Stimulated activated CD4-positive, alpha-beta T cell treated with anti-CD3 and anti-CD28 coated beads, Interleukin-2, amount 100 ng/mL, for 48 hours (primary cell): Measurements from ENCODE around the gene REPIN1.

ENCODE experiments used
- DNase-seq, 2 donors: peaks; one replicate each; pipeline ENCODE4 v3.0.0-alpha.2; 2020

Gene REPIN1

DNA sequence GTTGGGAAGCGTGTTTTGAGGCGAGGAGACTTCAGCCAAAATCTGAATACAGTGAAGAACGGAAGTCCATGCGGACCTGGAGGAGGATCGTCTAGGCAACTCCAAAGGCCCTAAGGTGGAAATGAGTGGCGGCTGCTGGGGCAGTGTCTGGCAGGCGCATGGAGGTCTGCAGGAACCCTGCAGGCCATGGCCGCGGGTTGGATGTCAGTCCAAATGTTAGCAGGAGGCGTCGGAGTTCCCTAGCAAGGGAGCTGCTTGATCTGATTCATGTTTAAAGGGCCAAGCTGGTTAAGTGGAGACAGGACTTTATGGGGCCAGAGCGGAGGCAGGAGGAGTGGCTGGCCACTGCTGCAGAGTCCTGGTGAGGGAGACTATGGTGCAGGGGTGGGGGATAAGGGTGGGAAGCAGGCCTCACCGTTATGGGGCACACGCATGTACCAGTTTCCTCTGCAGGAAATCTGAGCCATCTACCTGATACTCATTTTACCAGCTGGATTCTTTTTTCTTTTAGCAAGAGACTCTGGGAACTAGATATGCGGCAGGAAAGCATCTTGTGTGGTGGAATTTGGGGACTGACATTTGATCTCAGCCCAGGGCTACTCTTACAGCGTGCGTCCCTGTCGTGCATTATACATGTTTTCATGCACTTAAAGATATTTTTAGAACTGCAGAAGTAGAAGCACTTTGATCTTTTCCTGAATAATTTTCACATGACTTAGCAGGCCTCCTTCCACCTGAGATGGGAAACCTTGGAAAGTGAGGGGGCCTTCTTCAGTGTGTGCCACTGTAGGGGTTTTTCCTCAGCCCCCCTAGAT is 6.6 kb upstream of the REPIN1 start:
- no peak for DNase-seq

GRCh38 chr7:150363370-150363769 is 5.3 kb upstream of the REPIN1 start:
- DNase-seq = no peak

DNA sequence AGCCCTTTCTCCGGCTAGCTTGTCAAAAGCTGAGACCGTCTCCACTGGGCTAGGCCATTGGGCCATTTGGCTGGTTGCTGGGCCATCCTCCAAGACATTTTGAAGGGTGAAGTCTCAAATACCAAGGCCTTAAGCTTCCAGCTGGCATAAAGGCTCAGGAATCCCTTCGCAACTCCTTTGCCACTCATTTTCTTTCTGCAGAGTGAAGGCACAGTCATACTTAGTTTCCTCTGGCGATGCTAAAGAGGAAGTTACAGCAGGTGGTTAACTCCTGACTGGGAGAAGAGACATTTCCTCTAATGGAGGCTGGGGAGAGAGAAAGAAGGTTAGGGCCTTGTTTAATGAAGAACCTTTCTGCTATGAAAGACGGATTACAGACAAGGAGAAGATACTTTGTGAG is 4.8 kb upstream of the REPIN1 start:
- no peak for DNase-seq

DNA sequence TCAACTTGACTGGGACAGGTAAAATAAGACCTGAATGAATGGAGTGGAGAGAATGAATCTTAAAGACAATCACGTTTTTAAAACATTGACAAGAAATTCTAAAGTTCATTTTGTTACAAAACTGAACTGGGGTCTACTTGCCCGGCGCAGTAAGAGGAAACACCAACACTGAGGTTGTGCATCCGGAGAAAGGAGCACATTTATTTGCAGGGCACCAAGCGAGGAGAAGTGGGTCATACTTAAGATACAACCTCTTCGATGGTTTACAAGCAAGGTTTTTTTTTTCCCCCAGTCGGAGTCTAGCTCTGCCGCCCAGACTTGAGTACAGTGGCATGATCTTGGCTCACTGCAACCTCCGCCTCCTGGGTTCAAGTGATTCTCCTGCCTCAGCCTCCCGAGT is 3.4 kb upstream of the REPIN1 start:
- no peak for DNase-seq

DNA sequence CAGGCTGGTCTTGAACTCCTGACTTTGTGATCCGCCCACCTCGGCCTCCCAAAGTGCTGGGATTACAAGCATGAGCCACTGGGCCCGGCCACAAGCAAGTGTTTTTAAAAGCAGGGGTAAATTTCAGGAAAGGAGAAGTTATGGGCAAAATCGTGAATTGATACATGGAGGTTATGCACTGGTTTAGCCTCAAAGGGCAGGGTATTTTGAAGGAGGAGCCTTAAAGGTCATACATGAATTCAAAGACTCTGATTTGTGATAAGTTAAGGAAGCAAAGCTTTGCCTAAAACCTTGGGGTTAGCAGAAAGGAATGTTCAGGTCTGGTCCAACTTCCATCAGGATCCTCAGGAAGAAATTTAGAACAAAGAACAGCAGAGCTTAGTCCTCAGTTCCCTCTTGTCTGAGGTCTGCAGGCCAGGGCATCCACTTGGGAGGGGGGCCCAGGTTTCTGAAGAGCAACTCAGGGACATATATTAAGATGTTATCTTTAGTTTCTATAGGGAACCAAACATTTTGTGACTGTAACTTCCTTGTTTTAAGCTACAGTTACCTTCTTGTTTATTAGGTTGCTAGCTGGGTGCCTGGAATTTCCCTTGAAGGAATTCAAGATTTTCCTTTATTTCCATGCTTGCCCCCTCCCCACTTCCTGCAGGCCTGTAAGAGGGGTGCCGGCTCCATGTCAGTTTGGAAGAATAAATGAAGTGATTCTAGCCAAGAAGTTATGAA is 2.8 kb upstream of the REPIN1 start:
- no peak for DNase-seq

DNA sequence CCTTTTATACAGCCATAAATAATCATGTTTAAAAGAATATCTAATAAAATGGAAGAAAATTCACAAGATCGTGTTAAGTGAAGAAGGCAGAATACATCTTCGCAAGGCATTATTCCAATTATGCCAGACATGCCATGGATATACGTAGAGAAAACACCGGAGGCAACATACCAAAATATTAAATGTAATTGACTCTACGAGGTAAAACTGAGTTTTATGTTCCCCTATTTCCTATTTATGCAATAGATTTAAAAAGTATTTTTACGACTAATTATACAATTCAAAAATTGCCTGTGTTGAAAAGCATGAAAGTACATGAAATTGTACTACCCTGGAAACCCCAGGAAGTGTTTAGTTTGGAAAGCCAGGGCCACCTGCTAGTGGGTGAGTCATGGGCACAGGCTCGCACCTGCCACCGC is 936 bp upstream of the REPIN1 start:
- no peak for DNase-seq

DNA sequence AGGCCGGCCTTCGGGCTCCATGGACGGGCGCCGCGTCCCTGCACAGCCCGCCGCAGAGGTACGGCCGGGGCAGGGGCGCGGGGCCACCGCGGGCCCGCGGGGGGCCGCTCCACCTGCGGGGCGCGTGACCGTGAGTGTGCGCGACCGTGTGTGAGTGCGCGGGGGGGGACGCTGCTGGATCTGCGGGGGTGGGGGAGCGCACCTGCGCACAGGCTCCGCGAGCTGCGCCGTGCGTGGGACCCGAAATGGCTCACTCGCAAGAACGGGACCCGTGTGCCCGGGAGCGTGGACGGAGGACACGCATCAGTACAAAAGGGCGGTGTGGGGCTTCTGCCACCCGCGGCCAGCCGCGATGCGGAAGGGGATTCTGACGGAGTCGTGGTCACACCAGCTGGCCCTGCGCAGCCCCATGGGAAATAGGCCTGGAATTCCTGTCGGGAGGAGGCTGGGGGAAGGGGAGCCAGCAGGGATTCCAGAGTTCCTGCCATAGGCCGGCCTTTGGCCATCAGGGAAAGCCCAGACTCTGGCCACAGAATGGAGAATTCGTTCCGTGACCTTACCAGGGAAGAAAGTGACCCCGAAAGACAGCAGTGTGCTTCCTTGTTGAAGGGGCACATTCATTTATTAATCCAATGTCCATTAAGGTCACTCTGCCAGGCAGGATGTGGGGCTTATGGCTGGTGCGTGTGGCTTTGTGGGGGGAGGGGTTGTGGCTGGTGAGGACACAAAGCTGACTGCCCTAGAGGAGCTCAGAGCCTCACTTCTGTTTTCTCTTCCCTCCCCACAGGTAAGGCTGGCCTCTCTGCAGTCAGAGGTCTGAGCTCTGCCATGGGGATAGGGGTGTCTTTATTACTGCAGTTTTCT is 494 bp downstream of the REPIN1 start:
- peak; percentile 24 to 25 for DNase-seq

GRCh38 chr7:150369748-150370501 is 1.3 kb downstream of the REPIN1 start:
- no peak for DNase-seq

- no peak for DNase-seq
These were observed 2.0 kb downstream of the REPIN1 start for GRCh38 chr7:150370612-150371071.

- DNase-seq = no peak
These were observed 2.7 kb downstream of the REPIN1 start for GRCh38 chr7:150371131-150371995.

GRCh38 chr7:150371996-150372270 is 3.3 kb downstream of the REPIN1 start:
- no peak for DNase-seq

DNA sequence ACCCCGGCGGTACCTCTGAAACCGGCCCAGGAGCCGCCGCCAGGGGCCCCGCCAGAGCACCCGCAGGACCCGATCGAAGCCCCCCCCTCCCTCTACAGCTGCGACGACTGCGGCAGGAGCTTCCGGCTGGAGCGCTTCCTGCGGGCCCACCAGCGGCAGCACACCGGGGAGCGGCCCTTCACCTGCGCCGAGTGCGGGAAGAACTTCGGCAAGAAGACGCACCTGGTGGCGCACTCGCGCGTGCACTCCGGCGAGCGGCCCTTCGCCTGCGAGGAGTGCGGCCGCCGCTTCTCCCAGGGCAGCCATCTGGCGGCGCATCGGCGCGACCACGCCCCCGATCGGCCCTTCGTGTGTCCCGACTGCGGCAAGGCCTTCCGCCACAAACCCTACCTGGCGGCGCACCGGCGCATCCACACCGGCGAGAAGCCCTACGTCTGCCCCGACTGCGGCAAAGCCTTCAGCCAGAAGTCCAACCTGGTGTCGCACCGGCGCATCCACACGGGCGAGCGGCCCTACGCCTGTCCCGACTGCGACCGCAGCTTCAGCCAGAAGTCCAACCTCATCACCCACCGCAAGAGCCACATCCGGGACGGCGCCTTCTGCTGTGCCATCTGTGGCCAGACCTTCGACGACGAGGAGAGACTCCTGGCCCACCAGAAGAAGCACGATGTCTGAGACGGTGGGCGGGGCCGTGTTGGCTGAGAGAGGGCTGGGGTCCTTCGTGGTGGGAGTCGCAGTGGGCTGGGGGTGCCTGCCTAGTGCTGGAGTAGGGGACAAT is 3.8 kb downstream of the REPIN1 start:
- DNase-seq = no peak

DNA sequence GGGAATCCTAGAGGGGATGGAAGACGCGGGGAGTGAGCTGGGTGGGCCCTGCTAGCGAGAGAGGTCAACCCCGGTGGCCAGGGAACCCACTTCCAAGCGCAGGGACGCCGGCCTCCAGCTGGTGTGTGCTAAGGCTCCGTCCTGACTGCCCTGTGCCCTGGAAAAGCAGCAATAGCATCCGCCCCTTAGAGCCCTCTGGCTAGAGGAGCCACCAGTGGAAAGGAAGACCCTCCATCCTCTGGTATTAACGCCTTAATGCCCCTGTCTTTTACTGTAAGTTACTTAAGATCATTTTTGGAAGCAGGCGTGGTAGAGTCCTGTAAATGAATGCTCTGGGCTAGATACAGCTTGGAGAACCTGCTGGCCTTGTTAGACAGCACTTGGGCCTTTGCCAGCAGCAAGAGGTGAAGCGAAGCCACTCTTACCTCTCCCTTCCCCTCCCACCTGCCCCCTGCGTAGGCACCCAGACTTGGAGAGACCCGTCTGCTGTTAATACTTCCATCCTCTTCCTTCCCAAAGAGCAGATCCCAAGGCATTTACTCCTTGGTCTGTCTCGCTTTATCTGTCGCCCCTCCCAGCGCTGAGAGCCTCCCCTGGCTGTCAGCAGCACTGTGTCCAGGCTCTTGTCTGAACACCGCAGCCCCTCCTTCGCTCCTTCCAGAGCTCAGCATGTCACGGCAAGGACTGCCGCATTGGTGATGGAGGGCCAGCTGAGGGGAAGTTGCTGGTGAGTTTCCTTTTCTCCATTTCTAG is 4.6 kb downstream of the REPIN1 start:
- no peak for DNase-seq

GRCh38 chr7:150374026-150374425 is 5.4 kb downstream of the REPIN1 start:
- no peak for DNase-seq

GRCh38 chr7:150374472-150374871 is 5.8 kb downstream of the REPIN1 start:
- DNase-seq = no peak

DNA sequence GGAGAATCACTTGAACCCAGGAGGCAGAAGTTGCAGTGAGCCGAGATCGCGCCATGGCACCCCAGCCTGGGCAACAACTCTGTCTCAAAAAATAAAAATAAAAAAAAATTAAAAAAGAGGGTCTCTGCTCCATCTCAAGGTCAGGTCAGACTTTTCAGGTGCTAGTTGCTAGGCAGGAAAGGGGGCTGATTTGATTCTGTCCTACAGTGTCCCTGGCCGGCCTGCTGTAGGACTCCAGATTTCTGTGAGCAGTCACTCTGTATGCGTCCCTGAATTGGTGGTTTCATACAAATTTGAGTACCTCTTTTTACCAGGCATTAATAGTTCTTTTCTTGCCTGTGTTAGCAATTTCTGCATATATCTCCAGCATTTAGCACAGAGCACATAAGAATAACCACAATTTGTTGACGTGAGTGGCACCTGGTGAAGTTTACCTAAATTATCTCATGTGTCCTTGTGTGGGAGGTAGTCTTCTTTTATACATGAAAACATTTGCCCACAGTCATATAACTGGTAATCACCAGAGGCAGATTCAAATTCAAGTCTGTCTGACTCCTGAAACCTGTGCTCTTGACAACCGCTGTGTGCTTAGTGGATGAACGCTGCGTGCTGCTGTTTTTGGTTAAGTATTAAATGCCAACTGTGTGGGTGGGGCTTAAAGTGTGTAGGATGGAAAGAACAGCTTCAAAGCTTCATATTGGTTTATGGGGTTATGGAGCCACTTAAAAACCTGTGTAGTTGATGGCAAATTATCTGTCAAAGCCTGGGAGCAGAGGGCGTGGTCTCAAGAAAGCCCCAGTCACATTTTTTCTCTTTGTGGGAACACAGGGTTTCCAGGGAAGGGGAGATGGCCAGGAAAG is 7.3 kb downstream of the REPIN1 start:
- peak in 1 of 2 donors; percentile 33 for DNase-seq

DNA sequence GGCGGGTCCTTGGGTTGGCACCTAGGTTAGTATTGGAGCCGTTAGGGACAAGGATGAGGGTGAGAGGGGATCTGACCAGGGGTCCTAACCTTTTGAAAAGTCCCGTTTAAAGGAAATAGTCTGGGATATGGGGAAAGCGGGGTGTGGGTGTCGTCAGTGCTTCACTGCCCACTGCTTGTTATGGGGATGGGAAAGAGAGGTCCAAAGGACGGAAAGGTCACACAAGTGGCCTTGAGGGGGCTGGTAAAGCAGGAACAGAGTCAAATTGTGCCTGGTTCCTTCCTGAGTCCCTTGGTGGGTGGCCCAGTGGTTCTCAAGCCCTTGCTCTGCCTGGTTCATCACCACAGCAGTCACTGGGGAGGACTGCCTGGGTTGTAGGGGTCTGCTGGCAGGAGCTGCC is 7.9 kb downstream of the REPIN1 start:
- DNase-seq = no peak

GRCh38 chr7:150377196-150377595 is 8.6 kb downstream of the REPIN1 start:
- no peak for DNase-seq

GRCh38 chr7:150377635-150378034 is 9.0 kb downstream of the REPIN1 start:
- DNase-seq = no peak
